Epithelial cell of esophagus (primary cell): ENCODE data around the gene GPR31.
"Not testable (repeated sequence)": the region's sequence is repeated elsewhere in the genome, so short reads cannot be mapped to it uniquely, and the experiment has no call there.

Experiments used
- DNase-seq: peaks from one replicate; pipeline ENCODE4 v3.0.0; 2010; ENCODE audit warnings: low read depth
- H3K4me3 ChIP-seq: 2 replicates; pipeline ENCODE4 v1.5.1; 2011; ENCODE audit warnings: mild to moderate bottlenecking, low read length, control low read depth
- CTCF ChIP-seq: IDR thresholded peaks from 2 replicates; pipeline ENCODE4 v1.5.1; 2011; ENCODE audit warnings: low read depth, mild to moderate bottlenecking, low read length, control low read depth, inconsistent platforms; ENCODE audit not compliant: insufficient read depth; ENCODE audit errors: missing control alignments

Gene GPR31

GRCh38 chr6:167157863-167158262, at the start of gene GPR31:
GPR31 (minus strand) TSS chr6:167157980; CDS start chr6:167157831, 149 bp downstream.
- DNase-seq, result no peak
- H3K4me3 ChIP-seq, result no peak within 1 kb of the TSS
- TF ChIP-seq CTCF, result no peak

- no peak overlapping the region for H3K4me3 ChIP-seq
- no peak for TF ChIP-seq CTCF
- no peak for DNase-seq
Measured at GRCh38 chr6:167207527-167207926, 49.7 kb upstream of the GPR31 start.

- not testable (repeated sequence) for H3K4me3 ChIP-seq, DNase-seq
Measured at GRCh38 chr6:167205316-167205715, 47.5 kb upstream of the GPR31 start.

- not testable (repeated sequence) for H3K4me3 ChIP-seq
Measured at GRCh38 chr6:167204059-167204348, 46.2 kb upstream of the GPR31 start.

GRCh38 chr6:167203261-167204058, 45.7 kb upstream of the GPR31 start:
- not testable (repeated sequence) for DNase-seq, H3K4me3 ChIP-seq

More at GRCh38 chr6:167204059-167204348, 46.2 kb upstream of the GPR31 start:
- not testable (repeated sequence) for DNase-seq

- DNase-seq, H3K4me3 ChIP-seq: not testable (repeated sequence)
Measured at GRCh38 chr6:167202613-167203012, 44.8 kb upstream of the GPR31 start.

GRCh38 chr6:167200806-167201205, 43.0 kb upstream of the GPR31 start:
- TF ChIP-seq CTCF, result no peak
- H3K4me3 ChIP-seq, result no peak overlapping the region
- DNase-seq, result no peak

GRCh38 chr6:167195941-167196610, 38.3 kb upstream of the GPR31 start:
- not testable (repeated sequence) for DNase-seq

GRCh38 chr6:167193515-167194125, 35.8 kb upstream of the GPR31 start:
- not testable (repeated sequence) for H3K4me3 ChIP-seq, DNase-seq

More at GRCh38 chr6:167195941-167196610, 38.3 kb upstream of the GPR31 start:
- H3K4me3 ChIP-seq, result not testable (repeated sequence)

- not testable (repeated sequence) for DNase-seq, H3K4me3 ChIP-seq
Measured at GRCh38 chr6:167191043-167191583, 33.3 kb upstream of the GPR31 start.

GRCh38 chr6:167187275-167187674, 29.5 kb upstream of the GPR31 start:
- H3K4me3 ChIP-seq, DNase-seq: not testable (repeated sequence)

GRCh38 chr6:167185101-167185500, 27.3 kb upstream of the GPR31 start:
- not testable (repeated sequence) for H3K4me3 ChIP-seq

GRCh38 chr6:167182913-167183314, 25.1 kb upstream of the GPR31 start:
- not testable (repeated sequence) for H3K4me3 ChIP-seq, DNase-seq

More at GRCh38 chr6:167185101-167185500, 27.3 kb upstream of the GPR31 start:
- not testable (repeated sequence) for DNase-seq

GRCh38 chr6:167181351-167181750, 23.6 kb upstream of the GPR31 start:
- not testable (repeated sequence) for H3K4me3 ChIP-seq

GRCh38 chr6:167180086-167180485, 22.3 kb upstream of the GPR31 start:
- not testable (repeated sequence) for DNase-seq, H3K4me3 ChIP-seq

More at GRCh38 chr6:167181351-167181750, 23.6 kb upstream of the GPR31 start:
- DNase-seq, result not testable (repeated sequence)
